Measurements from ENCODE around the gene MAGIX. TPM values are rescaled to one million over a fixed set of nuclear protein-coding genes. Genes with fewer than 3 reads are reported as not detected.

MAGIX gene
- total and polyA plus RNA-seq, 4 donors = 2.0 to 6.2 (median 5.8) TPM

GRCh38 chrX:49212209-49212608 is 49.7 kb downstream of the MAGIX start:
- Histone ChIP-seq H3K27me3 (ENCODE audit: control insufficient read depth, insufficient read depth, low read length) (no peaks in the 10 kb centered on the region), H3K4me3 (ENCODE audit: low read depth, low read length) (no peak overlapping the region), H3K4me1 (ENCODE audit: control insufficient read depth, insufficient read depth, low read length) (no peaks in the 10 kb centered on the region), H3K9me3 (ENCODE audit: control insufficient read depth, insufficient read depth, low read length) (no peaks in the 10 kb centered on the region), H3K27ac (ENCODE audit: low read depth, low read length) (no peak overlapping the region), H3K36me3 (ENCODE audit: control insufficient read depth, insufficient read depth, low read length) (no peaks in the 10 kb centered on the region)
- no peak for DNase-seq (ENCODE audit: low read depth in 4 of 6, low spot score in 6 of 6)
- 75% methylated on average over 2 of the region's 2 CpGs for WGBS (ENCODE audit: insufficient coverage)

- WGBS (ENCODE audit: insufficient coverage) = 59% methylated on average over 1 of the region's 1 CpG
- Histone ChIP-seq H3K4me1 (ENCODE audit: control insufficient read depth, insufficient read depth, low read length) (no peaks in the 10 kb centered on the region), H3K27me3 (ENCODE audit: control insufficient read depth, insufficient read depth, low read length) (no peaks in the 10 kb centered on the region), H3K27ac (ENCODE audit: low read depth, low read length) (no peak overlapping the region), H3K9me3 (ENCODE audit: control insufficient read depth, insufficient read depth, low read length) (no peaks in the 10 kb centered on the region), H3K36me3 (ENCODE audit: control insufficient read depth, insufficient read depth, low read length) (no peaks in the 10 kb centered on the region), H3K4me3 (ENCODE audit: low read depth, low read length) (no peak overlapping the region)
- no peak for DNase-seq (ENCODE audit: low read depth in 4 of 6, low spot score in 6 of 6)
Measured at GRCh38 chrX:49212861-49213260, 50.3 kb downstream of the MAGIX start.

GRCh38 chrX:49214416-49214815 is 51.9 kb downstream of the MAGIX start:
- Histone ChIP-seq H3K4me1 (ENCODE audit: control insufficient read depth, insufficient read depth, low read length) (no peaks in the 10 kb centered on the region), H3K4me3 (ENCODE audit: low read depth, low read length) (no peak overlapping the region), H3K36me3 (ENCODE audit: control insufficient read depth, insufficient read depth, low read length) (no peaks in the 10 kb centered on the region), H3K9me3 (ENCODE audit: control insufficient read depth, insufficient read depth, low read length) (no peaks in the 10 kb centered on the region), H3K27ac (ENCODE audit: low read depth, low read length) (no peak overlapping the region), H3K27me3 (ENCODE audit: control insufficient read depth, insufficient read depth, low read length) (no peaks in the 10 kb centered on the region)
- WGBS (ENCODE audit: insufficient coverage) = 57% methylated on average over 1 of the region's 2 CpGs
- DNase-seq (ENCODE audit: low read depth in 4 of 6, low spot score in 6 of 6) = peak in 1 of 6 donors; percentile 53

- Histone ChIP-seq H3K9me3 (ENCODE audit: control insufficient read depth, insufficient read depth, low read length) (no peaks in the 10 kb centered on the region), H3K4me1 (ENCODE audit: control insufficient read depth, insufficient read depth, low read length) (no peaks in the 10 kb centered on the region), H3K4me3 (ENCODE audit: low read depth, low read length) (no peak overlapping the region), H3K27me3 (ENCODE audit: control insufficient read depth, insufficient read depth, low read length) (no peaks in the 10 kb centered on the region), H3K36me3 (ENCODE audit: control insufficient read depth, insufficient read depth, low read length) (no peaks in the 10 kb centered on the region), H3K27ac (ENCODE audit: low read depth, low read length) (no peak overlapping the region)
- DNase-seq (ENCODE audit: low read depth in 4 of 6, low spot score in 6 of 6) = no peak
- 82% methylated on average over 12 of the region's 14 CpGs for WGBS (ENCODE audit: insufficient coverage)
Measured at GRCh38 chrX:49214996-49215526, 52.5 kb downstream of the MAGIX start.

Small RNA genes lying within 50 kb of the gene (small RNA-seq; reads per million reads assigned to genes)
- 0.06 reads per million for gene RN7SL262P (ENCODE audit: low replicate concordance)

Other genes with a start within 250 kb of the MAGIX start
- gene PIM2, start 243.7 kb upstream of the MAGIX start, total RNA-seq = 10 to 100 TPM; 10.3 to 10.5 TPM
- gene PIM2, start 243.7 kb upstream of the MAGIX start, polyA plus RNA-seq (ENCODE audit: insufficient read length in 2 of 2) = 10 to 100 TPM; 11.9 to 13.1 TPM
- 10 to 100 TPM; 27.9 to 35.7 TPM for gene OTUD5, start 205.2 kb upstream of the MAGIX start, total RNA-seq
- 10 to 100 TPM; 74.0 to 81.4 TPM for gene OTUD5, start 205.2 kb upstream of the MAGIX start, polyA plus RNA-seq (ENCODE audit: insufficient read length in 2 of 2)
- 1 to 10 TPM; 1.8 to 3.7 TPM for gene KCND1, start 190.9 kb upstream of the MAGIX start, total RNA-seq
- gene KCND1, start 190.9 kb upstream of the MAGIX start, polyA plus RNA-seq (ENCODE audit: insufficient read length in 2 of 2) = 1 to 10 TPM; 5.7 to 6.7 TPM
- 10 to 100 TPM; 29.1 to 30.0 TPM for gene GRIPAP1, start 160.5 kb upstream of the MAGIX start, total RNA-seq
- 100 to 1,000 TPM in 1 of 2 donors, 10 to 100 TPM in 1; 91.2 to 116 TPM for gene GRIPAP1, start 160.5 kb upstream of the MAGIX start, polyA plus RNA-seq (ENCODE audit: insufficient read length in 2 of 2)
- 10 to 100 TPM; 13.1 to 21.7 TPM for gene TFE3, start 119.4 kb upstream of the MAGIX start, total RNA-seq
- 10 to 100 TPM; 36.5 to 41.3 TPM for gene TFE3, start 119.4 kb upstream of the MAGIX start, polyA plus RNA-seq (ENCODE audit: insufficient read length in 2 of 2)
- 1 to 10 TPM; 1.6 to 3.5 TPM for gene CCDC120, start 103.8 kb upstream of the MAGIX start, total RNA-seq
- 10 to 100 TPM; 14.8 to 22.4 TPM for gene CCDC120, start 103.8 kb upstream of the MAGIX start, polyA plus RNA-seq (ENCODE audit: insufficient read length in 2 of 2)
- gene PRAF2, start 88.8 kb upstream of the MAGIX start, total RNA-seq = 10 to 100 TPM in 1 of 2 donors, 1 to 10 TPM in 1; 7.3 to 16.1 TPM
- 100 to 1,000 TPM; 122 to 128 TPM for gene PRAF2, start 88.8 kb upstream of the MAGIX start, polyA plus RNA-seq (ENCODE audit: insufficient read length in 2 of 2)
- 10 to 100 TPM; 24.5 to 47.3 TPM for gene WDR45, start 82.9 kb upstream of the MAGIX start, total RNA-seq
- gene WDR45, start 82.9 kb upstream of the MAGIX start, polyA plus RNA-seq (ENCODE audit: insufficient read length in 2 of 2) = 10 to 100 TPM; 42.2 to 49.0 TPM
- gene GPKOW, start 39.0 kb upstream of the MAGIX start, total RNA-seq = 10 to 100 TPM; 22.9 to 32.3 TPM
- 10 to 100 TPM; 34.2 to 35.6 TPM for gene GPKOW, start 39.0 kb upstream of the MAGIX start, polyA plus RNA-seq (ENCODE audit: insufficient read length in 2 of 2)
- gene PLP2, start 9.1 kb downstream of the MAGIX start, total RNA-seq = 10 to 100 TPM in 1 of 2 donors, 1 to 10 TPM in 1; 3.6 to 26.1 TPM
- 10 to 100 TPM; 11.9 to 22.8 TPM for gene PLP2, start 9.1 kb downstream of the MAGIX start, polyA plus RNA-seq (ENCODE audit: insufficient read length in 2 of 2)
- gene PRICKLE3, start 23.6 kb downstream of the MAGIX start, total RNA-seq = 1 to 10 TPM; 2.0 to 2.2 TPM
- gene PRICKLE3, start 23.6 kb downstream of the MAGIX start, polyA plus RNA-seq (ENCODE audit: insufficient read length in 2 of 2) = 1 to 10 TPM; 1.7 to 3.1 TPM
- gene SYP, start 37.4 kb downstream of the MAGIX start, total RNA-seq = 100 to 1,000 TPM in 1 of 2 donors, 10 to 100 TPM in 1; 83.5 to 192 TPM
- 100 to 1,000 TPM; 299 to 344 TPM for gene SYP, start 37.4 kb downstream of the MAGIX start, polyA plus RNA-seq (ENCODE audit: insufficient read length in 2 of 2)
- gene CACNA1F, start 70.6 kb downstream of the MAGIX start, total RNA-seq = under 1 TPM; under 0.01 to 0.11 TPM
- gene CACNA1F, start 70.6 kb downstream of the MAGIX start, polyA plus RNA-seq (ENCODE audit: insufficient read length in 2 of 2) = under 1 TPM; 0.11 to 0.21 TPM
- gene CCDC22, start 72.7 kb downstream of the MAGIX start, total RNA-seq = 1 to 10 TPM; 7.2 to 8.1 TPM
- gene CCDC22, start 72.7 kb downstream of the MAGIX start, polyA plus RNA-seq (ENCODE audit: insufficient read length in 2 of 2) = 10 to 100 TPM; 20.6 to 21.2 TPM
- gene FOXP3, start 102.0 kb downstream of the MAGIX start, total RNA-seq = under 1 TPM in 1 of 2 donors, not detected in 1; 0.11 TPM
- 1 to 10 TPM; 1.2 to 1.3 TPM for gene FOXP3, start 102.0 kb downstream of the MAGIX start, polyA plus RNA-seq (ENCODE audit: insufficient read length in 2 of 2)
- 10 to 100 TPM; 13.3 to 13.4 TPM for gene PPP1R3F, start 107.0 kb downstream of the MAGIX start, total RNA-seq
- 10 to 100 TPM; 24.1 to 25.1 TPM for gene PPP1R3F, start 107.0 kb downstream of the MAGIX start, polyA plus RNA-seq (ENCODE audit: insufficient read length in 2 of 2)
- not detected for gene GAGE10, start 140.9 kb downstream of the MAGIX start, total RNA-seq
- not detected for gene GAGE10, start 140.9 kb downstream of the MAGIX start, polyA plus RNA-seq (ENCODE audit: insufficient read length in 2 of 2)
- not detected for gene GAGE12J, start 159.3 kb downstream of the MAGIX start, total RNA-seq
- not detected for gene GAGE12J, start 159.3 kb downstream of the MAGIX start, polyA plus RNA-seq (ENCODE audit: insufficient read length in 2 of 2)
- gene GAGE13, start 168.8 kb downstream of the MAGIX start, total RNA-seq = not detected
- not detected for gene GAGE13, start 168.8 kb downstream of the MAGIX start, polyA plus RNA-seq (ENCODE audit: insufficient read length in 2 of 2)